ENCODE measurements around the gene SF1.

Gene SF1

DNA sequence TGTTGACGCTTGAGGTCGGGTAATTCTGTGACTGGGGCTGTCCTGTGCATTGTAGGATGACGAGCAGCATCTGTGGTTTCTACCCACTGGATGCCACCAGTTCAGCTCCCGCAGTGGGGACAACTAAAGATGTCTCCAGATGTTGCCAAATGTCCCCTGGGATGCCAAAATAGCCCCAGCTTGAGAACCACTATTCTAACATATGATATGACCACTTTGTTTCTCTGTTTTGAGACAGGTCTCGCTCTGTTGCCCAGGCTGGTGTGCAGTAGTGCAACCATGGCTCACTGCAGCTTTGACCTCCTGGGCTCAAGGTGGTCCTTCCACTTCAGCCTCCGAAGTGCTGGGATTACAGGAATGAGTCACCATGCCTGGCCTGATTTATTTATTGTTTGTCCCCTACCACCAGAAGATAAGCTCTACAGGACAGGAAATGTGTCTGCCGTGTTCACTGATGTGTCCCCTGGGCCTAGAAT, 36.4 kb upstream of the SF1 start:
- no peak for DNase-seq (ENCODE audit: low read depth)
- H3K4me3 ChIP-seq (ENCODE audit: control insufficient read depth, low read depth, low read length), result no peak overlapping the region
- no peak for TF ChIP-seq CTCF (IDR thresholded peaks at IDR 0.05; ENCODE audit: control insufficient read depth, insufficient read depth, low read depth, low read length, missing control alignments)

DNA sequence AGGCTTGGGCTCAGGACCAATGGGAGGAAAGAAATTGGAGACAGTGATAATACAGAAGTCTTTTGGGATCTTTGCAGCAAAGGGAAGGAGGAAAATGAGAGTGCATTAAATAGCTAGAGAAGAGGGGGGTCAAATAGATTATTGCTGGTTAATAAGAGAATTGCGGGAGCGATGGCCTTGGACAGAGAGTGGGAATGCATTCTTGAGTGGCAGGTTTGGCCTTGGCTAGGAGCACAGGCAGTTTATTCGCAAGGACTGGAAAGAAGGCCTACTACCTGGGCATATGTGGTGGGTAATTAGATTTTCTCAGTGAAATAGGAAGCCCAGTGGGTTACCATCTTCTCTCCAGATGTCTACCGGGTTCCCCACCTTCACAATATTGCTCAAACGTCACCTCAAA, 35.5 kb upstream of the SF1 start:
- DNase-seq (ENCODE audit: low read depth), result no peak
- H3K4me3 ChIP-seq (ENCODE audit: control insufficient read depth, low read depth, low read length), result no peak overlapping the region
- TF ChIP-seq CTCF (IDR thresholded peaks at IDR 0.05; ENCODE audit: control insufficient read depth, insufficient read depth, low read depth, low read length, missing control alignments), result no peak

GRCh38 chr11:64810891-64811272, 32.5 kb upstream of the SF1 start:
- peak overlapping the region; percentile 18 for H3K4me3 ChIP-seq (ENCODE audit: control insufficient read depth, low read depth, low read length)
- DNase-seq (ENCODE audit: low read depth), result no peak
- no peak for TF ChIP-seq CTCF (IDR thresholded peaks at IDR 0.05; ENCODE audit: control insufficient read depth, insufficient read depth, low read depth, low read length, missing control alignments)

DNA sequence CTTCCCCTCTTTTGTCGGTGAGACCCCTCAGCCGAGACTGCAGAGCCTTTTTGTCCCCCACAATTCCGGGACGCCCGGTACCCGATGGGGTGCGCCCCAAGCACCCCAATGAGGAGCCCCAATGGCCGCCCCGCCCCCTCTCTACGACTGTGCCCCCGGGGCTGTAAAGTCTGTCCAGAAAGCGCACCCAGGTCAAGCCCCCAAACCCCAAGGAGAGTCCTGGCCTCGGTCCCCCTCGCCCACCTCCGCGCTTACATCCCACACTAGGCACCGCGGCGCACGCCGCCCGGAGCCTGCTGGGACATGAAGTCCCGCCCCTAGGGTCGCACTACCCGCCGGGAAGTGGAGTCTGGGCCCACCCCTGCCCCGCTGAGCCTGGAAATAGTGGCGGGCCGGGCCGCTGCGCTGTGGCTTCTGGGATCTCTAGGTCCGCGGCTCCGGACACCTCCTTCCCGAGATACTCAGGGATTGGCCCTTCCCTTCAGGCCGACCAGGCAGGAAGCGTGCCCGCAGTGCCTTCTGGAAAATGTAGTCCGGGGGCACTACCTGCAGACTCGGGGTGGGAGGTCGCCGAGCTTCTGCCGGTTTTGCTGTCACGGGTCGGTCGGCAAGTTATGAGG, 32.0 kb upstream of the SF1 start, which contains the start of gene MEN1:
MEN1 (minus strand) TSS at position 281 of the 620 bp plus-strand sequence. CDS start 442 bp downstream, outside the sequence.
- peak within 1 kb of the TSS; percentile 60 for H3K4me3 ChIP-seq (ENCODE audit: control insufficient read depth, low read depth, low read length)
- peak; percentile 67 for DNase-seq (ENCODE audit: low read depth)
- no peak for TF ChIP-seq CTCF (IDR thresholded peaks at IDR 0.05; ENCODE audit: control insufficient read depth, insufficient read depth, low read depth, low read length, missing control alignments)

- no peak for DNase-seq (ENCODE audit: low read depth)
- no peak for TF ChIP-seq CTCF (IDR thresholded peaks at IDR 0.05; ENCODE audit: control insufficient read depth, insufficient read depth, low read depth, low read length, missing control alignments)
- peak overlapping the region; percentile 60 for H3K4me3 ChIP-seq (ENCODE audit: control insufficient read depth, low read depth, low read length)
These were observed 31.5 kb upstream of the SF1 start for GRCh38 chr11:64809781-64810241.

GRCh38 chr11:64805481-64805880, 27.1 kb upstream of the SF1 start:
- TF ChIP-seq CTCF (IDR thresholded peaks at IDR 0.05; ENCODE audit: control insufficient read depth, insufficient read depth, low read depth, low read length, missing control alignments), result no peak
- H3K4me3 ChIP-seq (ENCODE audit: control insufficient read depth, low read depth, low read length), result no peak overlapping the region
- DNase-seq (ENCODE audit: low read depth), result no peak

All from AG09309 (cell line).